ENCODE results near the gene DLAT.
"Not testable (repeated sequence)": the region's sequence is repeated elsewhere in the genome, so short reads cannot be mapped to it uniquely, and the experiment has no call there.

Gene DLAT

GRCh38 chr11:112012874-112013273 is 12.3 kb upstream of the DLAT start:
- Histone ChIP-seq H3K4me1 (ENCODE audit: control insufficient read depth, insufficient read depth, low read length) (no peaks in the 10 kb centered on the region), H3K27me3 (ENCODE audit: control insufficient read depth, insufficient read depth, low read length) (no peaks in the 10 kb centered on the region), H3K9me3 (ENCODE audit: control insufficient read depth, insufficient read depth, low read length) (no peaks in the 10 kb centered on the region), H3K36me3 (ENCODE audit: control insufficient read depth, insufficient read depth, low read length) (no peaks in the 10 kb centered on the region), H3K9ac (ENCODE audit: low read depth, low read length) (no peak overlapping the region), H3K4me3 (ENCODE audit: low read depth, low read length) (no peak overlapping the region)

GRCh38 chr11:112013497-112014164 is 11.6 kb upstream of the DLAT start:
- H3K9me3 ChIP-seq (ENCODE audit: control insufficient read depth, insufficient read depth, low read length), result no peaks in the 10 kb centered on the region
- H3K9ac ChIP-seq (ENCODE audit: low read depth, low read length), result no peak overlapping the region
- H3K4me3 ChIP-seq (ENCODE audit: low read depth, low read length), result no peak overlapping the region
- H3K4me1 ChIP-seq (ENCODE audit: control insufficient read depth, insufficient read depth, low read length), result no peaks in the 10 kb centered on the region
- H3K27me3 ChIP-seq (ENCODE audit: control insufficient read depth, insufficient read depth, low read length), result no peaks in the 10 kb centered on the region
- no peaks in the 10 kb centered on the region for H3K36me3 ChIP-seq (ENCODE audit: control insufficient read depth, insufficient read depth, low read length)

- no peaks in the 10 kb centered on the region for H3K27me3 ChIP-seq (ENCODE audit: control insufficient read depth, insufficient read depth, low read length)
- no peak overlapping the region for H3K4me3 ChIP-seq (ENCODE audit: low read depth, low read length)
- no peak overlapping the region for H3K9ac ChIP-seq (ENCODE audit: low read depth, low read length)
- H3K36me3 ChIP-seq (ENCODE audit: control insufficient read depth, insufficient read depth, low read length), result no peaks in the 10 kb centered on the region
- no peaks in the 10 kb centered on the region for H3K4me1 ChIP-seq (ENCODE audit: control insufficient read depth, insufficient read depth, low read length)
- no peaks in the 10 kb centered on the region for H3K9me3 ChIP-seq (ENCODE audit: control insufficient read depth, insufficient read depth, low read length)
Measured at GRCh38 chr11:112016088-112016764, 9.0 kb upstream of the DLAT start.

- Histone ChIP-seq H3K27me3 (ENCODE audit: control insufficient read depth, insufficient read depth, low read length) (no peaks in the 10 kb centered on the region), H3K4me3 (ENCODE audit: low read depth, low read length) (no peak overlapping the region), H3K9ac (ENCODE audit: low read depth, low read length) (no peak overlapping the region), H3K9me3 (ENCODE audit: control insufficient read depth, insufficient read depth, low read length) (no peaks in the 10 kb centered on the region), H3K4me1 (ENCODE audit: control insufficient read depth, insufficient read depth, low read length) (no peaks in the 10 kb centered on the region), H3K36me3 (ENCODE audit: control insufficient read depth, insufficient read depth, low read length) (no peaks in the 10 kb centered on the region)
Measured at GRCh38 chr11:112016765-112017376, 8.3 kb upstream of the DLAT start.

- Histone ChIP-seq H3K9me3 (ENCODE audit: control insufficient read depth, insufficient read depth, low read length) (no peaks in the 10 kb centered on the region), H3K4me3 (ENCODE audit: low read depth, low read length) (no peak overlapping the region), H3K4me1 (ENCODE audit: control insufficient read depth, insufficient read depth, low read length) (no peaks in the 10 kb centered on the region), H3K9ac (ENCODE audit: low read depth, low read length) (no peak overlapping the region), H3K27me3 (ENCODE audit: control insufficient read depth, insufficient read depth, low read length) (no peaks in the 10 kb centered on the region), H3K36me3 (ENCODE audit: control insufficient read depth, insufficient read depth, low read length) (no peaks in the 10 kb centered on the region)
Measured at GRCh38 chr11:112017538-112017937, 7.7 kb upstream of the DLAT start.

GRCh38 chr11:112019066-112019465 is 6.1 kb upstream of the DLAT start:
- H3K9ac ChIP-seq (ENCODE audit: low read depth, low read length), result no peak overlapping the region
- no peak overlapping the region for H3K4me3 ChIP-seq (ENCODE audit: low read depth, low read length)
- no peaks in the 10 kb centered on the region for H3K9me3 ChIP-seq (ENCODE audit: control insufficient read depth, insufficient read depth, low read length)
- no peaks in the 10 kb centered on the region for H3K36me3 ChIP-seq (ENCODE audit: control insufficient read depth, insufficient read depth, low read length)
- H3K27me3 ChIP-seq (ENCODE audit: control insufficient read depth, insufficient read depth, low read length), result no peaks in the 10 kb centered on the region
- H3K4me1 ChIP-seq (ENCODE audit: control insufficient read depth, insufficient read depth, low read length), result no peaks in the 10 kb centered on the region

- Histone ChIP-seq H3K9ac (ENCODE audit: low read depth, low read length) (no peak overlapping the region), H3K27me3 (ENCODE audit: control insufficient read depth, insufficient read depth, low read length) (no peaks in the 10 kb centered on the region), H3K4me1 (ENCODE audit: control insufficient read depth, insufficient read depth, low read length) (no peaks in the 10 kb centered on the region), H3K9me3 (ENCODE audit: control insufficient read depth, insufficient read depth, low read length) (no peaks in the 10 kb centered on the region), H3K4me3 (ENCODE audit: low read depth, low read length) (no peak overlapping the region), H3K36me3 (ENCODE audit: control insufficient read depth, insufficient read depth, low read length) (no peaks in the 10 kb centered on the region)
Measured at GRCh38 chr11:112023104-112023503, 2.1 kb upstream of the DLAT start.

- Histone ChIP-seq H3K4me3 (ENCODE audit: low read depth, low read length) (peak overlapping the region; percentile 93), H3K9me3 (ENCODE audit: control insufficient read depth, insufficient read depth, low read length) (no peaks in the 10 kb centered on the region), H3K27me3 (ENCODE audit: control insufficient read depth, insufficient read depth, low read length) (no peaks in the 10 kb centered on the region), H3K9ac (ENCODE audit: low read depth, low read length) (peak overlapping the region; percentile 49), H3K36me3 (ENCODE audit: control insufficient read depth, insufficient read depth, low read length) (peaks cover 8% of the 10 kb centered on the region), H3K4me1 (ENCODE audit: control insufficient read depth, insufficient read depth, low read length) (no peaks in the 10 kb centered on the region)
Measured at GRCh38 chr11:112024178-112024772, 933 bp upstream of the DLAT start.

- Histone ChIP-seq H3K9me3 (ENCODE audit: control insufficient read depth, insufficient read depth, low read length) (no peaks in the 10 kb centered on the region), H3K4me3 (ENCODE audit: low read depth, low read length) (peak overlapping the region; percentile 93), H3K36me3 (ENCODE audit: control insufficient read depth, insufficient read depth, low read length) (peaks cover 15% of the 10 kb centered on the region), H3K4me1 (ENCODE audit: control insufficient read depth, insufficient read depth, low read length) (no peaks in the 10 kb centered on the region), H3K9ac (ENCODE audit: low read depth, low read length) (peak overlapping the region; percentile 96), H3K27me3 (ENCODE audit: control insufficient read depth, insufficient read depth, low read length) (no peaks in the 10 kb centered on the region)
Measured at GRCh38 chr11:112025707-112026106, 499 bp downstream of the DLAT start.

- not testable (repeated sequence) for H3K4me1 ChIP-seq (ENCODE audit: control insufficient read depth, insufficient read depth, low read length); H3K9me3 ChIP-seq (ENCODE audit: control insufficient read depth, insufficient read depth, low read length); H3K9ac ChIP-seq (ENCODE audit: low read depth, low read length); H3K27me3 ChIP-seq (ENCODE audit: control insufficient read depth, insufficient read depth, low read length); H3K4me3 ChIP-seq (ENCODE audit: low read depth, low read length)
- peaks cover 15% of the 10 kb centered on the region for H3K36me3 ChIP-seq (ENCODE audit: control insufficient read depth, insufficient read depth, low read length)
Measured at GRCh38 chr11:112026784-112027410, 1.7 kb downstream of the DLAT start.

GRCh38 chr11:112029460-112029859 is 4.3 kb downstream of the DLAT start:
- H3K4me3 ChIP-seq (ENCODE audit: low read depth, low read length), result no peak overlapping the region
- no peaks in the 10 kb centered on the region for H3K27me3 ChIP-seq (ENCODE audit: control insufficient read depth, insufficient read depth, low read length)
- peaks cover 15% of the 10 kb centered on the region for H3K36me3 ChIP-seq (ENCODE audit: control insufficient read depth, insufficient read depth, low read length)
- H3K9ac ChIP-seq (ENCODE audit: low read depth, low read length), result no peak overlapping the region
- H3K4me1 ChIP-seq (ENCODE audit: control insufficient read depth, insufficient read depth, low read length), result no peaks in the 10 kb centered on the region
- no peaks in the 10 kb centered on the region for H3K9me3 ChIP-seq (ENCODE audit: control insufficient read depth, insufficient read depth, low read length)
